ENCODE results near the gene METTL24.
"Not testable (repeated sequence)": the region's sequence is repeated elsewhere in the genome, so short reads cannot be mapped to it uniquely, and the experiment has no call there.

The METTL24 gene

GRCh38 chr6:110358553-110359160 lies 508 bp upstream of the METTL24 start:
- H3K4me3 ChIP-seq (ENCODE audit: low read depth, low read length) = peak overlapping the region; percentile 50
- peaks cover 29% of the 10 kb centered on the region for H3K27me3 ChIP-seq (ENCODE audit: control insufficient read depth, insufficient read depth, low read length)

GRCh38 chr6:110357298-110357663 lies 868 bp downstream of the METTL24 start:
- H3K9me3 ChIP-seq (ENCODE audit: control insufficient read depth, insufficient read depth, low read length) = no peaks in the 10 kb centered on the region
- H3K27me3 ChIP-seq (ENCODE audit: control insufficient read depth, insufficient read depth, low read length) = peaks cover 29% of the 10 kb centered on the region
- peaks cover 23% of the 10 kb centered on the region for H3K4me1 ChIP-seq (ENCODE audit: control insufficient read depth, insufficient read depth, low read length)
- H3K9ac ChIP-seq (ENCODE audit: low read depth, low read length) = no peak overlapping the region
- H3K4me3 ChIP-seq (ENCODE audit: low read depth, low read length) = peak overlapping the region; percentile 72
- no peaks in the 10 kb centered on the region for H3K36me3 ChIP-seq (ENCODE audit: control insufficient read depth, insufficient read depth, low read length)

More at GRCh38 chr6:110358553-110359160, 508 bp upstream of the METTL24 start:
- Histone ChIP-seq H3K36me3 (ENCODE audit: control insufficient read depth, insufficient read depth, low read length) (no peaks in the 10 kb centered on the region), H3K9ac (ENCODE audit: low read depth, low read length) (no peak overlapping the region), H3K9me3 (ENCODE audit: control insufficient read depth, insufficient read depth, low read length) (no peaks in the 10 kb centered on the region), H3K4me1 (ENCODE audit: control insufficient read depth, insufficient read depth, low read length) (peaks cover 20% of the 10 kb centered on the region)

GRCh38 chr6:110356778-110357177 lies 1.4 kb downstream of the METTL24 start:
- H3K4me1 ChIP-seq (ENCODE audit: control insufficient read depth, insufficient read depth, low read length) = peaks cover 26% of the 10 kb centered on the region
- peak overlapping the region; percentile 72 for H3K4me3 ChIP-seq (ENCODE audit: low read depth, low read length)
- peaks cover 29% of the 10 kb centered on the region for H3K27me3 ChIP-seq (ENCODE audit: control insufficient read depth, insufficient read depth, low read length)
- H3K9ac ChIP-seq (ENCODE audit: low read depth, low read length) = no peak overlapping the region
- H3K36me3 ChIP-seq (ENCODE audit: control insufficient read depth, insufficient read depth, low read length) = no peaks in the 10 kb centered on the region
- H3K9me3 ChIP-seq (ENCODE audit: control insufficient read depth, insufficient read depth, low read length) = no peaks in the 10 kb centered on the region

DNA sequence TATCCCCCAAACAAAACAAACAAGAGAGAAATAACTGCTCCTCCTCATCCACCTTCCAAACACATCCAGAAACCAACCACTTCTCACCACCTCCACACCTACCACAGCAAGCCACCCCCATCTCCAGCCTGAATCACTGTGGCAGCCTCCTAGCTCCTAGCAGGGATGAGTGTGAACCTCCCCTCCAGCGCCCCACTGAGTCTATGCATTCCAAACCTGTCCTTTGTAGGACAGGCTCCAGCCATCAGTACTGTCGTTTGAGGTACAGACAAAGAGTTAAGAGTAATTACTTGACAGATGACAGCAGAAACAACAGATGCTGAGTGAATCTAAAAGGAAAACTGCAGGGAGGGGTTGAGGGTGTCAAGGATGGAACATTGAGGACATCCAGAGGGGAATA lies 2.4 kb downstream of the METTL24 start:
- no peak overlapping the region for H3K4me3 ChIP-seq (ENCODE audit: low read depth, low read length)
- H3K27me3 ChIP-seq (ENCODE audit: control insufficient read depth, insufficient read depth, low read length) = peaks cover 29% of the 10 kb centered on the region
- H3K9ac ChIP-seq (ENCODE audit: low read depth, low read length) = no peak overlapping the region
- peaks cover 32% of the 10 kb centered on the region for H3K4me1 ChIP-seq (ENCODE audit: control insufficient read depth, insufficient read depth, low read length)
- no peaks in the 10 kb centered on the region for H3K9me3 ChIP-seq (ENCODE audit: control insufficient read depth, insufficient read depth, low read length)
- H3K36me3 ChIP-seq (ENCODE audit: control insufficient read depth, insufficient read depth, low read length) = no peaks in the 10 kb centered on the region

- Histone ChIP-seq H3K9me3 (ENCODE audit: control insufficient read depth, insufficient read depth, low read length) (no peaks in the 10 kb centered on the region), H3K4me1 (ENCODE audit: control insufficient read depth, insufficient read depth, low read length) (peaks cover 32% of the 10 kb centered on the region), H3K9ac (ENCODE audit: low read depth, low read length) (no peak overlapping the region), H3K36me3 (ENCODE audit: control insufficient read depth, insufficient read depth, low read length) (no peaks in the 10 kb centered on the region), H3K4me3 (ENCODE audit: low read depth, low read length) (peak overlapping the region; percentile 10), H3K27me3 (ENCODE audit: control insufficient read depth, insufficient read depth, low read length) (peaks cover 28% of the 10 kb centered on the region)
These were observed 3.1 kb downstream of the METTL24 start for GRCh38 chr6:110355022-110355421.

- Histone ChIP-seq H3K27me3 (ENCODE audit: control insufficient read depth, insufficient read depth, low read length) (peaks cover 23% of the 10 kb centered on the region), H3K9ac (ENCODE audit: low read depth, low read length) (no peak overlapping the region), H3K4me3 (ENCODE audit: low read depth, low read length) (no peak overlapping the region), H3K4me1 (ENCODE audit: control insufficient read depth, insufficient read depth, low read length) (peaks cover 32% of the 10 kb centered on the region), H3K9me3 (ENCODE audit: control insufficient read depth, insufficient read depth, low read length) (no peaks in the 10 kb centered on the region), H3K36me3 (ENCODE audit: control insufficient read depth, insufficient read depth, low read length) (no peaks in the 10 kb centered on the region)
These were observed 4.0 kb downstream of the METTL24 start for GRCh38 chr6:110354153-110354552.

GRCh38 chr6:110353457-110354001 lies 4.6 kb downstream of the METTL24 start:
- H3K9ac ChIP-seq (ENCODE audit: low read depth, low read length) = no peak overlapping the region
- H3K4me1 ChIP-seq (ENCODE audit: control insufficient read depth, insufficient read depth, low read length) = peaks cover 32% of the 10 kb centered on the region
- peaks cover 17% of the 10 kb centered on the region for H3K27me3 ChIP-seq (ENCODE audit: control insufficient read depth, insufficient read depth, low read length)
- no peak overlapping the region for H3K4me3 ChIP-seq (ENCODE audit: low read depth, low read length)
- no peaks in the 10 kb centered on the region for H3K36me3 ChIP-seq (ENCODE audit: control insufficient read depth, insufficient read depth, low read length)
- H3K9me3 ChIP-seq (ENCODE audit: control insufficient read depth, insufficient read depth, low read length) = no peaks in the 10 kb centered on the region

- no peak overlapping the region for H3K4me3 ChIP-seq (ENCODE audit: low read depth, low read length)
- no peaks in the 10 kb centered on the region for H3K36me3 ChIP-seq (ENCODE audit: control insufficient read depth, insufficient read depth, low read length)
- peaks cover 14% of the 10 kb centered on the region for H3K27me3 ChIP-seq (ENCODE audit: control insufficient read depth, insufficient read depth, low read length)
- H3K9ac ChIP-seq (ENCODE audit: low read depth, low read length) = no peak overlapping the region
- no peaks in the 10 kb centered on the region for H3K9me3 ChIP-seq (ENCODE audit: control insufficient read depth, insufficient read depth, low read length)
- H3K4me1 ChIP-seq (ENCODE audit: control insufficient read depth, insufficient read depth, low read length) = peaks cover 32% of the 10 kb centered on the region
These were observed 5.4 kb downstream of the METTL24 start for GRCh38 chr6:110352563-110353262.

DNA sequence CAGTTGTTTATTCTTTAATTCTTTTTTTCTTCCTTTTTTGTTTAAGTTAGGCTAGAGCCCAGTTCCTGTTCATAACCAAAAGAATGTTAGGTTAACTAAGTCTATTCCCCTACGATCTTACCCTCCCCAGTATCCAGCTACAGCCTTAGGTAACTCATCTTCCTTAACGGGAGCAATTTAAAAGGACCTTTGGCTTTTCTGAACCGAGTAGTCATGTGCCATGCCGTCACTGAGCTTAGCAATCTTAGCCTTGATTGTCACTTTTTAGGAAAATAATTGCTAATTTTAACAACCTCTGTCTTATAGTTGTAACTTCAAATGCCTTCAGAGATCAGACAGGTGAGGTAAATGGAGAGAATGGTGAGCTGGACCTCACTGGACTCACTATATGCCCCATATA lies 6.2 kb downstream of the METTL24 start:
- Histone ChIP-seq H3K27me3 (ENCODE audit: control insufficient read depth, insufficient read depth, low read length) (peaks cover 8% of the 10 kb centered on the region), H3K4me1 (ENCODE audit: control insufficient read depth, insufficient read depth, low read length) (peaks cover 30% of the 10 kb centered on the region), H3K36me3 (ENCODE audit: control insufficient read depth, insufficient read depth, low read length) (no peaks in the 10 kb centered on the region), H3K9me3 (ENCODE audit: control insufficient read depth, insufficient read depth, low read length) (no peaks in the 10 kb centered on the region), H3K9ac (ENCODE audit: low read depth, low read length) (no peak overlapping the region), H3K4me3 (ENCODE audit: low read depth, low read length) (no peak overlapping the region)

GRCh38 chr6:110351546-110351945 lies 6.6 kb downstream of the METTL24 start:
- peaks cover 3% of the 10 kb centered on the region for H3K27me3 ChIP-seq (ENCODE audit: control insufficient read depth, insufficient read depth, low read length)
- H3K9ac ChIP-seq (ENCODE audit: low read depth, low read length) = no peak overlapping the region
- H3K4me3 ChIP-seq (ENCODE audit: low read depth, low read length) = no peak overlapping the region
- H3K4me1 ChIP-seq (ENCODE audit: control insufficient read depth, insufficient read depth, low read length) = peaks cover 25% of the 10 kb centered on the region
- no peaks in the 10 kb centered on the region for H3K36me3 ChIP-seq (ENCODE audit: control insufficient read depth, insufficient read depth, low read length)
- H3K9me3 ChIP-seq (ENCODE audit: control insufficient read depth, insufficient read depth, low read length) = no peaks in the 10 kb centered on the region

- H3K9me3 ChIP-seq (ENCODE audit: control insufficient read depth, insufficient read depth, low read length); H3K36me3 ChIP-seq (ENCODE audit: control insufficient read depth, insufficient read depth, low read length); H3K27me3 ChIP-seq (ENCODE audit: control insufficient read depth, insufficient read depth, low read length); H3K4me3 ChIP-seq (ENCODE audit: low read depth, low read length); H3K9ac ChIP-seq (ENCODE audit: low read depth, low read length): not testable (repeated sequence)
- H3K4me1 ChIP-seq (ENCODE audit: control insufficient read depth, insufficient read depth, low read length) = peaks cover 21% of the 10 kb centered on the region
These were observed 7.6 kb downstream of the METTL24 start for GRCh38 chr6:110350593-110350992.

Measured in iPS-15b (cell line).